Esophagus muscularis mucosa (tissue), 4 donors: ENCODE results near the gene GFPT2. TPM values are rescaled to one million over a fixed set of nuclear protein-coding genes. Genes with fewer than 3 reads are reported as not detected.

ENCODE experiments used
- DNase-seq: peaks from one replicate; pipeline ENCODE4 v3.0.0-alpha.2; 2017; ENCODE audit errors: extremely low spot score
- H3K27ac ChIP-seq, 4 donors: fragments of 200-600 bp; sonication (generic); replicated peaks in 1 of 4; 1 replicate in 3 of 4; 2 replicates in 1 of 4; pipeline ENCODE4 v1.5.1; 2016 to 2019; ENCODE audit warnings: mild to moderate bottlenecking in 1 of 4
- H3K27me3 ChIP-seq, 4 donors: fragments of 200-600 bp; sonication (generic); one replicate each; pipeline versions ENCODE4 v1.5.1 to v1.6.0; 2016 to 2019
- H3K36me3 ChIP-seq, 4 donors: fragments of 200-600 bp; sonication (generic); one replicate each; pipeline ENCODE4 v1.5.1; 2016 to 2019
- H3K4me1 ChIP-seq, 4 donors: fragments of 200-600 bp; sonication (generic); one replicate each; pipeline ENCODE4 v1.5.1; 2016 to 2019
- H3K4me3 ChIP-seq, 4 donors: fragments of 200-600 bp; sonication (generic); 1 replicate in 2 of 4; 2 replicates in 2 of 4; pipeline ENCODE4 v1.5.1; 2016 to 2019; ENCODE audit warnings: mild to moderate bottlenecking in 4 of 4, moderate library complexity in 1 of 4
- H3K9me3 ChIP-seq, 4 donors: fragments of 200-600 bp; sonication (generic); 1 replicate in 3 of 4; 2 replicates in 1 of 4; pipeline ENCODE4 v1.5.1; 2016 to 2019
- CTCF ChIP-seq, 3 experiments: fragments of 200-600 bp in 2 of 3; fragments of 450-650 bp in 1 of 3; sonication (generic) in 2 of 3; IDR thresholded peaks; one replicate each; pipeline ENCODE4 v1.5.1; 2017 to 2019; ENCODE audit warnings: antibody characterized with exemption in 3 of 3, mild to moderate bottlenecking in 2 of 3, moderate library complexity in 1 of 3
- EP300 ChIP-seq: sonication (generic); formaldehyde crosslinking; IDR thresholded peaks from one replicate; pipeline ENCODE4 v1.6.1; 2017; ENCODE audit warnings: antibody characterized with exemption
- POLR2A ChIP-seq: fragments of 450-650 bp; IDR thresholded peaks from one replicate; pipeline ENCODE4 v1.6.1; 2017; ENCODE audit warnings: antibody characterized with exemption, moderate library complexity, mild to moderate bottlenecking, low read depth
- POLR2AphosphoS5 ChIP-seq, 2 donors: sonication (generic); formaldehyde crosslinking; IDR thresholded peaks; one replicate each; pipeline ENCODE4 v1.6.1; 2017; ENCODE audit warnings: antibody characterized with exemption in 2 of 2
- WGBS: methylation state at CpG from one replicate; pipeline ENCODE4 v1.1.5; 2018; 5-methylcytosine and 5-hydroxymethylcytosine counted together
- intact Hi-C: fragments of 100-400 bp; cut with DNase I; formaldehyde crosslinking; loops from one replicate; pipeline ENCODE4 v1.15.1; 2023
- total RNA-seq, 4 donors: library from RNA; depleted of rRNA; stranded (reverse); fragments of >200 nt; gene quantifications; one replicate each; pipeline versions ENCODE4 v1.1.0 to v1.2.1, GENCODE V29; 2016

The GFPT2 gene
- total RNA-seq, 4 donors from 2014 or later: 30.1 to 114 (median 33.6) TPM

GRCh38 chr5:180390441-180391190 lies 37.5 kb upstream of the GFPT2 start:
- H3K27ac ChIP-seq: no peak overlapping the region
- intact Hi-C loops: no loop called here
- H3K4me3 ChIP-seq: no peak overlapping the region
- no peaks in the 10 kb centered on the region for H3K36me3 ChIP-seq
- no peaks in the 10 kb centered on the region for H3K9me3 ChIP-seq
- WGBS: no CpG with 5 or more reads among the region's 15 CpGs
- no peak for DNase-seq
- no peaks in the 10 kb centered on the region for H3K4me1 ChIP-seq
- no peak for TF ChIP-seq CTCF (IDR thresholded peaks at IDR 0.05)
- no peak for TF ChIP-seq POLR2AphosphoS5 (IDR thresholded peaks at IDR 0.05)
- TF ChIP-seq EP300: no peak
- TF ChIP-seq POLR2A: no peak
- H3K27me3 ChIP-seq: no peaks in the 10 kb centered on the region

- peak overlapping the region in 1 of 4 donors; percentile 44 for H3K27ac ChIP-seq
- 64% methylated on average over 25 of the region's 39 CpGs for WGBS
- intact Hi-C loops: no loop called here
Measured at GRCh38 chr5:180389252-180390101, 36.3 kb upstream of the GFPT2 start.

GRCh38 chr5:180387798-180388197 lies 34.7 kb upstream of the GFPT2 start:
- no peak for DNase-seq
- H3K36me3 ChIP-seq: no peaks in the 10 kb centered on the region
- intact Hi-C loops: no loop called here
- 95% methylated on average over 6 of the region's 6 CpGs for WGBS
- H3K27me3 ChIP-seq: no peaks in the 10 kb centered on the region
- H3K9me3 ChIP-seq: no peaks in the 10 kb centered on the region
- H3K4me1 ChIP-seq: no peaks in the 10 kb centered on the region
- no peak overlapping the region for H3K27ac ChIP-seq
- H3K4me3 ChIP-seq: no peak overlapping the region
- TF ChIP-seq EP300: no peak
- no peak for TF ChIP-seq CTCF (IDR thresholded peaks at IDR 0.05)
- TF ChIP-seq POLR2A: no peak
- no peak for TF ChIP-seq POLR2AphosphoS5 (IDR thresholded peaks at IDR 0.05)

More at GRCh38 chr5:180389252-180390101, 36.3 kb upstream of the GFPT2 start:
- Histone ChIP-seq H3K9me3 (no peaks in the 10 kb centered on the region), H3K36me3 (no peaks in the 10 kb centered on the region), H3K4me3 (no peak overlapping the region), H3K4me1 (no peaks in the 10 kb centered on the region), H3K27me3 (no peaks in the 10 kb centered on the region)
- TF ChIP-seq CTCF (IDR thresholded peaks at IDR 0.05) (no peak), EP300 (no peak), POLR2AphosphoS5 (IDR thresholded peaks at IDR 0.05) (peak in 1 of 2 donors; percentile 39)
- DNase-seq: no peak

GRCh38 chr5:180382926-180383325 lies 29.8 kb upstream of the GFPT2 start:
- H3K27ac ChIP-seq: no peak overlapping the region
- no peaks in the 10 kb centered on the region for H3K9me3 ChIP-seq
- peaks cover 0 to 3% (median 0%) of the 10 kb centered on the region in 4 donors for H3K4me1 ChIP-seq
- no peak for DNase-seq
- no peak overlapping the region for H3K4me3 ChIP-seq
- TF ChIP-seq POLR2AphosphoS5 (IDR thresholded peaks at IDR 0.05) (no peak), CTCF (IDR thresholded peaks at IDR 0.05) (no peak), POLR2A (no peak), EP300 (no peak)
- intact Hi-C loops: no loop called here
- WGBS: 90% methylated on average over 8 of the region's 8 CpGs
- peaks cover 0 to 8% (median 0%) of the 10 kb centered on the region in 4 donors for H3K27me3 ChIP-seq
- no peaks in the 10 kb centered on the region for H3K36me3 ChIP-seq
